ENCODE measurements around the gene ENTPD6.

DNA sequence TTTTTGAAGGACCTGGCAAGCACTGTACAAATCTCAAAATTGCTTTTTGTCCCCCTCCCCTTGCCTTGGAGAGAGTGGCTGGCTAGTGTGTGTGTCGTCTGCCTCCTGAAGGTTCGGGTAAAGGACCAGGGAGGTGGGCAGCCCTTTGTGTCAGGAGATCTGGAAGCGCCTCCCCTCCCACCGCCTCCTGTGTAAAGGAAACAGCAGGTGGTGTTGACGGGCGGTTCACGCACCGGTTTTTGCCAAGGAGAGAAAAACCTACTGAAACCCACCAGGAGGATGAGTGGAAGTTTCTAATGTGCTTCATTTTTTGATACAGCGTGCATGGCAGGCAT, 1.2 kb downstream of the ENTPD6 start:
- TF ChIP-seq ZNF384 (IDR thresholded peaks at IDR 0.05) (no peak), FOXA1 (IDR thresholded peaks at IDR 0.05) (no peak), TARDBP (IDR thresholded peaks at IDR 0.05) (no peak), SUZ12 (IDR thresholded peaks at IDR 0.05) (no peak), SP1 (IDR thresholded peaks at IDR 0.05) (no peak), FOXK2 (IDR thresholded peaks at IDR 0.05) (no peak), ARNT (IDR thresholded peaks at IDR 0.05) (no peak), ELF4 (IDR thresholded peaks at IDR 0.05) (no peak), NFRKB (IDR thresholded peaks at IDR 0.05) (no peak)

Measured in HEK293T (cell line).